EH (cell line): Measurements from ENCODE around the gene PRM2.

ENCODE experiments used
- DNase-seq: peaks from one replicate; pipeline ENCODE4 v3.0.0-alpha.2; 2015; ENCODE audit warnings: low read depth

Gene PRM2

DNA sequence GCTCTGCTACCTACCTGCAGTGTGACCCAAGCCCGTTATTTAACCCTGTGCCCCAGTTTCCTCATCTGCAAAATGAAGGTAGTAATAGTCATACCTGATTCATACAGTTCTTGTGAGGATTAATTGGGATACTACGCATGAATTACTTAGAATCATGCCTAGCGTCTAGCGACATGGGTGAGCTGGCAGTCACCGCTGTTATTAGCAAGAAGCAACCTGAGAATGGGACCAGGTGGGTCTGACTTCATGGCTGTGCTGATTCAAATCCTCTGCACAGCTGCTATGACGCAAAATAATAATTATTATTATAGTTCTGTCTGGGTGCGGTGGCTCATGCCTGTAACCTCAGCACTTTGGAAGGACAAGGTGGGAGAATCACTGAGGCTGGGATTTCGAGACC lies 28.1 kb downstream of the PRM2 start:
- DNase-seq = no peak

DNA sequence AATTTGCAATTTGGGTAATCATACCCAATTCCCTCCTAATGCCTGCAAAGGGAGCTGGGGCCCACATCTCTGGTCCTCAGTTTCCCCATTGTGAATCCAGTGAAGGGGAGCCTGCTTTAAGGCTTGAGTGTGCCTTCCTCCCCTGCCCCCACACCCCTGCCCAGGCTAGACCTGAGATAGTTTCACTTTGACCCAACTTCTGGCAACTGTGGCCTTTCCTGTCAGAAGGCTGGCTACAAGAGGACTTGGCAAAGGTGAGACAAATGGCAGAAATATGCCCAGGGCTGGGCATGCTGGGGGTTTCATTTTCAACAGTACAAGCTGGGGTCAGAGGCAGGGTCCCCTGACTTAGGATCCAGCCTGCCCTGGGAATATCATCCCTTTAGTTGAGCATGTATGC lies 30.3 kb downstream of the PRM2 start:
- no peak for DNase-seq

- no peak for DNase-seq
Observed at GRCh38 chr16:11245222-11245737, 31.0 kb downstream of the PRM2 start.

- DNase-seq = no peak
Observed at GRCh38 chr16:11242658-11243057, 33.6 kb downstream of the PRM2 start.

DNA sequence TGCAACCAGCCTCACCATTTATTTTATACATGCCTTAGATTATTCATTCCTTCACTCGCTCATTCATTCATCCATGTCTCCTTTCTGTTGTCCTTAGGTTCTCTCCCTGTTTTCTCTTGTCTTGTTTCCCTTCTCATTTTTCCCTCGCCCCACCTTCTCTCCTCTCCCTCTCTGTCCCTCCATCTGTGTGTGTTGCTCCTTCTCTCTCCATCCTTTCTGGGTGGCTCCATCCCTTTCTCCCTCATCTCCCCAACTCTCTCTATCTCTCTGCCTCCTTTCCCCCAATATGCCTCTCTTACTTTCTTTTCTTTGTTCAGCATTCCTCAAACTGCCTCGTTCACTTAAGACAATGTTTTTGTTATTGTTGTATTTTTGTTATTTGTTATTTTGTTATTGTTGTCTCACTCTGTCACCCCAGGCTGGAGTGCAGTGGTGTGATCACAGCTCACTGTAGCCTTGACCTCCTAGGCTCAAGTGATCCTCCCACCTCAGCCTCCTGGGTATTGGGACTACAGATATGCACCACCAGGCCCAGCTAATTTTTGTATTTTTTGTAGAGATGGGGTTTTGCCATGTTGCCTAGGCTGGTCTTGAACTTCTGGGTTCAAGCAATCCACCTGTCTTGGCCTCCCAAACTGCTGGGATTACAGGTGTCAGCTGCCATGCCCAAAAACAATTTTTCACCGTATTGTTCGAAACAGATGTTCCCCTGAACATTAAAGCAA lies 34.6 kb downstream of the PRM2 start:
- no peak for DNase-seq

DNA sequence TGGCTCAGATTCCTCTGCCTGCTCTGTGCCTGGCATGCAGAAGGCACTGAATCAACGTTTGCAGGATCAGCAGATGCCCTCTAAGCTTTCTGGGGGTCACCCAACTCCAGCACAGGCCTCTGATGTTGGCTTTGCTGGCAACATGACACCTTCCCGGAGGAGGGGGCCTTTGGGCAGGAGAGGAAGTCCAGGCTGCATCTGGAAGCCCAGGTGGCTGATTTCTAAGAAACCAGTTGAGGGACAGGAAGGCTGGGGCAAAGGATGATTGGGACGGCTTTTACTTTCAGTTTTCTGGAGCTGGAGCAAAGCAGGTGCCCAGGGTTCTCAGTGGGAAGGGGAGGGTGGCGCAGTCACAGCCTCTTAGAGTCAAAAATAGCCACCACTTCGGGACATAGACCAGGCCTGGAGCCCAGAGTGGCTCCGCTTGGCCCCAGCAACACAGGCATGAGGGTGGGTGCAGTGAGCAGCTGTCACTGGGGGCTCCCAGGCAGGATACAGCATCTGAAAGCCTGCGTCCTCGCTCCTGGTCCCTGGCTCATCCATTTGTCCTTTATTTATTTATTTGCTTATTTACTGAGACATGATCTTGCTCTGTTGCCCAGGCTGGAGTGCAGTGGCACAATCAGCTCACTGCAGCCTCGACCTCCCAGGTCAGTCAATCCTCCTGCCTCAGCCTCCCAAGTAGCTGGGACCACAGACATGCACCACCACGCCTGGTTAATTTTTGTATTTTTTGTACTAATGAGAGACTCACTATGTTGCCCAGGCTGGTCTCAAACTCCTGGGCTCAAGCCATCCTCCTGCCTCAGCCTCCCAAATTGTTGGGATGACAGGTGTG lies 35.4 kb downstream of the PRM2 start:
- no peak for DNase-seq

GRCh38 chr16:11239644-11240632 lies 36.3 kb downstream of the PRM2 start:
- no peak for DNase-seq

GRCh38 chr16:11238272-11239202 lies 37.7 kb downstream of the PRM2 start:
- DNase-seq = no peak

DNA sequence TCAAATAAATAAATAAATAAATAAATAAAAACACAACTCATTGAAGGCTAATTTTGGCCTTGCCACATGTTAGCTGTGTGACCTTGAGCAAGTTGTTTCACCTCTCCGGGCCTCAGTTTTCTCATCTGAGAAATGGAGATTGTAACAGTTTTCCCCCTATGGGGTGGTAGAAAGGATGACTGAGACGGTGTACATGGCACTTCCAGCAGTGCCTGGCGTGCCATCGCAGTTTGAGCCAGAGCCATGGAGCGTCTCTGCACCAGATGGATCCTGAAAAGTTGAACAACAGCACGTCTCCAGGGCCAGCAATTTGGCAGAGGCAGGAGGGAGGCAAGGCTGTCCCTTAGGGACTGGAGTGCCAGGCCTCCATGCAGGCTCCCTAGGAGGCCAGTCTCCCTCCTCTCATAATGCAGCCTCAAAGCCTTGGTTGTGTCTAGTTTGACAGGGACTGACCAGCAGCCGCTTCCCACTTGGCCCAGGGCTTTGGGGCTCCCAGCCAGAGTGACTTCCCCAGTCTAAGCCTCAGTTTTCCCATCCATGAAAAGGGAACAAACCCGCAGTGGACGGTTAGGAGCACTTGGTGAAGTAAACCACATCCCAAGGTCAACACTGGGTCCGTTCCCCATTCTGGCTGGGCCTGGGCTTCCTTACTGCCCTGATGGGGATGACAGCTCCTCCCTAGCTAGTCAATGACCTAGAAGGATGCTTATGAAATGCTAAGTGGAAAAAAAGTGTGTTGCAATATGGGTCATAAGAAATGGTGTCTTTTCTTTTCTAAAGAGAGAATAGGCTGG lies 39.6 kb downstream of the PRM2 start:
- no peak for DNase-seq

DNA sequence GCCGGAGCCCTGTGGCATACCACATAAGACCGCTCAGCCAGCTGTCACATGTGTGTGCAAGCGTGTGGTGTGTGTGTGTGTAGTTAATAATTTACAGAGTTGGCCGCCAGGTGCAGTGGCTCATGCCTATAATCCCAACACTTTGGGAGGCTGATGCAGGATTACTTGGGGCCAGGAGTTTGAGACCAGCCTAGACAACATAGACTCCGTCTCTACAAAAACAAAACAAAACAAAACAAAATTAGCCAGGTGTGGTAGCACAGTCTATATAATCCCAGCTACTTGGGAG lies 40.6 kb downstream of the PRM2 start:
- no peak for DNase-seq

DNA sequence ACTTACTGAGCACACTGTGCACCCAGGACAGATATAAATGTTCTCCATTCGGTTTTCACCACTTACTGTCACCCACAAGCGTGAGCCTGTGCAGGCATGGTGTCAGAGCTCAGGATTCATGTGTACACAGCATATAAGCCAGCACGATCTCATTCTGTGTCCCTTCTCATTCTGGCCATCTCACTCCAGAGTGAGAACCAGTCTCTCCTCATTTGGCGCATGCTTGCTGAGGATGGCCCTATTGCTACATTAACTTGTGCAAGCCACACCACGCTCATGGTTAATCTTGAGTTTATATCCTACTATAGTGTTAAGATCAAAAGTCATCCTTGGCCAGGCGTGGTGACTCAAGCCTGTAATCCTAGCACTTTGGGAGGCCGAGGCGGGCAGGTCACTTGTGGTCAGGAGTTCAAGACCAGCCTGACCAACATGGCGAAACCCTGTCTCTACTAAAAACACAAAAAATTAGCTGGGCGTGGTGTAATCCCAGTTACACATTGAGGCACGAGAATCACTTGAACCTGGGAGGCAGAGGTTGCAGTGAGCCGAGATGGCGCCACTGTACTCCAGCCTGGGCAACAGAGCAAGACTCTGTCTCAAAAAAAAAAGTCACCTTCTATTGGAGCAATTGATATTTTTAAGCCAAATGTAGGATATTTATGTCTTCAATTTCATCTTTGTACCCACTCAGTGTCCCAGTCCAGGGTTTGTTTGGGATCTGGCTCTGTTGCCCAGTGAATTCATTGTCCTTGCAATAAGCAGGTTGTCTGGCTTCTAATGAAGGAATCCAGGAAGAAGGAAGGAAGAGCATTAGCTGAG lies 41.2 kb downstream of the PRM2 start:
- no peak for DNase-seq

DNA sequence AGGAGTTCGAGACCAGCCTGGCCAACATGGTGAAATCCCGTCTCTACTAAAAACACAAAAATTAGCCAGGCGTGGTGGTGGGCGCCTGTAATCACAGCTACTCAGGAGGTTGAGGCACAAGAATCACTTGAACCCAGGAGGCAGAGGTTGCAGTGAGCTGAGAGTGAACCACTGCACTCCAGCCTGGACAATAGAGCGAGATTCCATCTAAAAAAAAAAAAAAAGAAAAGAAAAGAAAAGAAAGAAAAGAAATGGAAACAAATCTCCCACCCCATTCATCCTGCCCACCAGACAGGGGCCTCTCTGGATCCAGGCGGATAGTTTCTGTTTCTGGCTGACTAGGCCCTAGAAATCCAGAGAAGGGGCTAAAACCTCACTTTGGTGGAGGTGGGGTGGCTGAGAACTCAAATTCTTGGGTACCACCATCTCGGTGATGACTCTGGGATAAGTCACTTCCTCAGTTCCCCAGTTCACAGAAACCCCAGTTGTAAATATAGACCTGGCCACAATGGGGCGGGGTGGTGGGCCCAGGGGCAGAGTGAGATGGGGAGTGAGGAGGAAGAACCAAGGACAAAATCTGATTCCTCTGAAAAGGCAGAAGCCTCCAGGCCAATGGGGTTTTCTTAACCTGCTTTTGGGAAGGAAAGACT lies 42.4 kb downstream of the PRM2 start:
- no peak for DNase-seq

DNA sequence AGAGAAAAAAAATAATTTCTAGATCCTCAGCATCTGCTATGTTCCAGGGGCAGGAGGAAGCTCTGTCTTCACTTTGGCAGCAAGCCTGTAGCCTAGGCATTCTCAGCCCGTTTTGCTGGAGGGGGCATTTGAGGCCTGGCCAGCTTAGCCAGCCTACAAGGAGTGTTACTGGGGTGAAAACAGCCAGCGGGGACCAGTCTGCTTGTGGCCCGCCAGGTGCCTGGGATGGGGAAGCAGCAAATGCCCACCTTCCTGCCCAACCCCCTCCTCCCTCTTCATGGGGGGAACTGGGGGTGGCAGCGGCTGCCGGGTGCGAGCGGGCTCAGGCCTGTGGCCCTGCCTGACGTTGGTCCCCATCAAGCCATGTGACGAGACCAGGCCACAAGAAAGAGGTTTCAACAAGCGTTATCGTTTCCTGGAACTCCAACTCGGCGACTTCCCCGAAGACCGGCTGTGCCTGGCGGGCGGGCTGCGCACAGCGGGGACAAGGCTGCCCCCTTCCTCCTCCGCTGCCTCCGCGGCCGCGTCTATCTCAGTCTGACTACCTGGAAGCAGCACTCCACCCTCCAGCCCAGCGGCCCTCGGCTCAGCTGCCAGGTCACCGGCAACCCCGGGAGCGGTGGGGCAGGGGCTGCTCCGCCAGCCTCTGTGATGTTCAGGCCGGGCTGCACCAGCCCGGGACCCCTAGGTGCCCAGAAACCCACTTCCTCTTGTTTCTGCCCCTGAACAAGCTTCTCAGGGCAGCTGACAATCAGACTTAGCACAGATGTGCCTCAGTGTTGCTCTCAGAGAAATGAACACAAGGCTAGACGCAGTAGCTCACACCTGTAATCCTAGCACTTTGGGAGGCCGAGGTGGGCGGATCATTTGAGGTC lies 43.2 kb downstream of the PRM2 start:
- no peak for DNase-seq

- DNase-seq = no peak
Observed at GRCh38 chr16:11232302-11232851, 43.9 kb downstream of the PRM2 start.

DNA sequence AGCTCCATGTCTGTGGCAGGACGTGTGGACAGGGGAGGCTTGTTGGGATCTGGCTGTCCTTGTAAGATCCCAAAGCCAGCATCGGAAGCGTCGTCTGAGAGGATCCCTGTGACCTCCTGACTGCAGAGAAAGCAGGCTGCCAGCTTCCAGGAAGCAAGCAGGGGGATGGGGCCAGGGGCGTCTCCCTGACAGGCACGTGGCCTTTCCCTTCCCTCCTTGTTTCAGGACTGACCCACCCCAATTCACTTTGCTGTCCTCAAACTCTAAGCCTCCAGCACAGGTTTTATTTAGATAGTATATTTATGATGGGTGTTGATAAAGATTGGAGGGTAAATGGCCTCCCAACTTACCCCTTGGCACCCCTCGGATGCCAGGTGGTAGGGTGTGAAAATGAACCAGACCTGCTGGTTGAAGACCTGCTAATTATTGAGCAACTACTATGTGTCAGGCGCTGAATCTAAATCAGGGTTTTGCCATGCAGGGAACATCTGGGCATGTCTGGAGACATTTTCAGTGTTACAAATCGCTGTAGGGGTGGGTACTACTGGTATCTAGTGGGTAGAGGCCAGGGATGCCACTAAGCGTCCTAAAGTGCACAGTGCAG lies 44.8 kb downstream of the PRM2 start:
- DNase-seq = no peak

DNA sequence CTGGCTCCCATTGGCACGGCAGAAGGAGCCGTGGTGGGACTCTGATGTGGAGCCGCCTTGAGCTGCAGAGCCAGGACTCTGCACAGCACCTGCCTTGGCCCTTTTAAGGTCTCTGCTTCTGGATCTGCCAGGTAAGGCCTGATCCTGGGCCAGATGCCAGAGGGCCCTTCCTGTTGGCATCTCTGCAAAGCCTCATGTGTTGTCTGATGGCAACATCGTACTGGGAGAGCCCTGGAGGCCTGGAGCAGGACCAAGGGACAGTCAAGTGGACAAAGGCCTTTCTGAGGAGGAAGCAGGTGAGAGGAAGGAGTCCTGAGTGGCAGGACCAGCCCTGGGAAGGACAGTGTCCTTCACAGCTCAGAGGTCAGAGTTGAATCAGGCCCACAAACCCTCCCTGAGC lies 46.4 kb downstream of the PRM2 start:
- no peak for DNase-seq

DNA sequence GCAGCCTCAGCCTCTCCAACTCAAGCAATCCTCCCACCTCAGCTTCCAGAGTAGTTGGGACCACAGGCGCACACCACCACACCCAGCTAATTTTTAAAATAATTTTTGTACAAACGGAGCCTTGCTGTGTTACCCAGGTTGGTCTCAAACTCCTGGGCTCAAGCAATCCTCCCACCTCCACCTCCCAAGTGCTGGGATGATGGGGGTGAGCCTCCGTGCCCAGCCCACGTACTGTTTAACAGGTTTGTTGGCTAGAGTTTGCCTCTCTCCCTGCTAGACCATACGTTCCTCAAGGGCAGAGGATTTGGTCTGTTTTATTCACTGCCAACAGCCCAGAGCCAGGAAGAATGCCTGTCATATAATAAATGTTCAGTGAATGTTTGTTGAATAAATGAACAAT lies 46.8 kb downstream of the PRM2 start:
- DNase-seq = no peak
